Measurements from ENCODE around the gene SLC9B2. TPM values are rescaled to one million over a fixed set of nuclear protein-coding genes. Genes with fewer than 3 reads are reported as not detected.
A peak's percentile ranks its signal among the peaks of the same experiment; 100 is the strongest.

Gene SLC9B2
- total RNA-seq, 1 donor from 2014 or later: 4.0 TPM

GRCh38 chr4:103098756-103099440 is 22.3 kb upstream of the SLC9B2 start:
- peak overlapping the region; percentile 94 for H3K27ac Mint-ChIP-seq
- peaks cover 22% of the 10 kb centered on the region for H3K4me1 Mint-ChIP-seq (ENCODE audit: low read depth)
- no peak for TF ChIP-seq CTCF (IDR thresholded peaks at IDR 0.05; ENCODE audit: unreplicated experiment)
- no peaks in the 10 kb centered on the region for H3K36me3 Mint-ChIP-seq (ENCODE audit: insufficient read depth)
- DNase-seq (ENCODE audit: low spot score, unreplicated experiment): no peak
- no peaks in the 10 kb centered on the region for H3K27me3 Mint-ChIP-seq
- no peaks in the 10 kb centered on the region for H3K9me3 Mint-ChIP-seq (ENCODE audit: low read depth)
- H3K4me3 Mint-ChIP-seq (ENCODE audit: low read depth): peak overlapping the region; percentile 84

GRCh38 chr4:103098341-103098740 is 21.8 kb upstream of the SLC9B2 start:
- H3K27me3 Mint-ChIP-seq: no peaks in the 10 kb centered on the region
- peaks cover 22% of the 10 kb centered on the region for H3K4me1 Mint-ChIP-seq (ENCODE audit: low read depth)
- TF ChIP-seq CTCF (IDR thresholded peaks at IDR 0.05; ENCODE audit: unreplicated experiment): no peak
- no peaks in the 10 kb centered on the region for H3K36me3 Mint-ChIP-seq (ENCODE audit: insufficient read depth)
- no peak for DNase-seq (ENCODE audit: low spot score, unreplicated experiment)
- H3K9me3 Mint-ChIP-seq (ENCODE audit: low read depth): no peaks in the 10 kb centered on the region
- H3K27ac Mint-ChIP-seq: peak overlapping the region; percentile 25
- peak overlapping the region; percentile 84 for H3K4me3 Mint-ChIP-seq (ENCODE audit: low read depth)

GRCh38 chr4:103097112-103097511 is 20.6 kb upstream of the SLC9B2 start:
- Mint-ChIP-seq H3K9me3 (ENCODE audit: low read depth) (no peaks in the 10 kb centered on the region), H3K4me3 (ENCODE audit: low read depth) (no peak overlapping the region), H3K36me3 (ENCODE audit: insufficient read depth) (peaks cover 2% of the 10 kb centered on the region), H3K27me3 (no peaks in the 10 kb centered on the region), H3K4me1 (ENCODE audit: low read depth) (peaks cover 22% of the 10 kb centered on the region), H3K27ac (no peak overlapping the region)
- DNase-seq (ENCODE audit: low spot score, unreplicated experiment): no peak
- no peak for TF ChIP-seq CTCF (IDR thresholded peaks at IDR 0.05; ENCODE audit: unreplicated experiment)

GRCh38 chr4:103095080-103095479 is 18.5 kb upstream of the SLC9B2 start:
- Mint-ChIP-seq H3K4me3 (ENCODE audit: low read depth) (no peak overlapping the region), H3K36me3 (ENCODE audit: insufficient read depth) (peaks cover 2% of the 10 kb centered on the region), H3K9me3 (ENCODE audit: low read depth) (no peaks in the 10 kb centered on the region), H3K27ac (no peak overlapping the region), H3K4me1 (ENCODE audit: low read depth) (peaks cover 22% of the 10 kb centered on the region), H3K27me3 (no peaks in the 10 kb centered on the region)
- no peak for TF ChIP-seq CTCF (IDR thresholded peaks at IDR 0.05; ENCODE audit: unreplicated experiment)
- DNase-seq (ENCODE audit: low spot score, unreplicated experiment): no peak

GRCh38 chr4:103092245-103092644 is 15.7 kb upstream of the SLC9B2 start:
- peaks cover 4% of the 10 kb centered on the region for H3K4me1 Mint-ChIP-seq (ENCODE audit: low read depth)

More at GRCh38 chr4:103092245-103092644, 15.7 kb upstream of the SLC9B2 start:
- DNase-seq (ENCODE audit: low spot score, unreplicated experiment): no peak
- H3K27ac Mint-ChIP-seq: no peak overlapping the region
- H3K27me3 Mint-ChIP-seq: no peaks in the 10 kb centered on the region
- TF ChIP-seq CTCF (IDR thresholded peaks at IDR 0.05; ENCODE audit: unreplicated experiment): no peak
- H3K4me3 Mint-ChIP-seq (ENCODE audit: low read depth): no peak overlapping the region
- no peaks in the 10 kb centered on the region for H3K9me3 Mint-ChIP-seq (ENCODE audit: low read depth)
- H3K36me3 Mint-ChIP-seq (ENCODE audit: insufficient read depth): peaks cover 12% of the 10 kb centered on the region

Data from progenitor cell of endocrine pancreas (in vitro differentiated cells).